Hepatocyte (in vitro differentiated cells): ENCODE measurements around the gene MAP2K3. TPM values are rescaled to one million over a fixed set of nuclear protein-coding genes. Genes with fewer than 3 reads are reported as not detected.

Experiments used
- DNase-seq: peaks from one replicate; pipeline ENCODE4 v3.0.0-alpha.2; 2016; ENCODE audit warnings: low spot score
- H2AFZ ChIP-seq: fragments of 200-600 bp; sonication (generic); 2 replicates; pipeline ENCODE4 v1.6.0; 2016; ENCODE audit warnings: antibody characterized with exemption, mild to moderate bottlenecking
- H3K27ac ChIP-seq: fragments of 200-600 bp; sonication (generic); 2 replicates; pipeline ENCODE4 v1.5.1; 2016; ENCODE audit warnings: mild to moderate bottlenecking
- H3K27me3 ChIP-seq: fragments of 200-600 bp; sonication (generic); 2 replicates; pipeline ENCODE4 v1.6.1; 2016
- H3K36me3 ChIP-seq: fragments of 200-600 bp; sonication (generic); replicated peaks from 2 replicates; pipeline ENCODE4 v1.5.1; 2016; ENCODE audit warnings: low read depth; ENCODE audit not compliant: insufficient read depth
- H3K4me1 ChIP-seq: fragments of 200-600 bp; sonication (generic); 2 replicates; pipeline ENCODE4 v1.5.1; 2016; ENCODE audit warnings: mild to moderate bottlenecking, moderate library complexity; ENCODE audit not compliant: insufficient read depth
- H3K4me2 ChIP-seq: fragments of 200-600 bp; sonication (generic); 2 replicates; pipeline ENCODE4 v1.6.0; 2016
- H3K4me3 ChIP-seq: fragments of 200-600 bp; sonication (generic); 2 replicates; pipeline ENCODE4 v1.5.1; 2016; ENCODE audit warnings: mild to moderate bottlenecking
- H3K79me2 ChIP-seq: fragments of 200-600 bp; sonication (generic); 2 replicates; pipeline ENCODE4 v1.6.0; 2017; ENCODE audit warnings: mild to moderate bottlenecking
- H3K9me2 ChIP-seq: fragments of 200-600 bp; sonication (generic); replicated peaks from 2 replicates; pipeline ENCODE4 v1.6.0; 2017; ENCODE audit warnings: mild to moderate bottlenecking; ENCODE audit not compliant: insufficient read depth
- H3K9me3 ChIP-seq: fragments of 200-600 bp; sonication (generic); 2 replicates; pipeline ENCODE4 v1.5.1; 2016; ENCODE audit warnings: low read depth, mild to moderate bottlenecking
- H4K20me1 ChIP-seq: fragments of 200-600 bp; sonication (generic); 2 replicates; pipeline ENCODE4 v1.6.0; 2016; ENCODE audit warnings: mild to moderate bottlenecking; ENCODE audit not compliant: insufficient read depth, poor library complexity, severe bottlenecking
- CTCF ChIP-seq: fragments of 200-600 bp; sonication (generic); IDR thresholded peaks from 2 replicates; pipeline ENCODE4 v1.5.1; 2016; ENCODE audit warnings: antibody characterized with exemption, mild to moderate bottlenecking; ENCODE audit not compliant: poor library complexity
- EZH2 ChIP-seq: fragments of 200-600 bp; sonication (generic); IDR thresholded peaks from 2 replicates; pipeline ENCODE4 v1.6.1; 2016; ENCODE audit warnings: antibody characterized with exemption, mild to moderate bottlenecking, borderline replicate concordance
- EZH2phosphoT487 ChIP-seq: fragments of 200-600 bp; sonication (generic); IDR thresholded peaks from one replicate; pipeline ENCODE4 v1.6.1; 2018; ENCODE audit warnings: antibody characterized with exemption, mild to moderate bottlenecking, low read depth, moderate library complexity; ENCODE audit not compliant: unreplicated experiment, severe bottlenecking
- WGBS: methylation state at CpG from one replicate; pipeline ENCODE4 v1.1.6; 2016; ENCODE audit warnings: low lambda C conversion rate; ENCODE audit errors: missing lambda C conversion rate; 5-methylcytosine and 5-hydroxymethylcytosine counted together
- polyA plus RNA-seq: library from polyadenylated mRNA; unstranded; fragments of >200 nt; fragmentation: Nextera tagmentation; extraction: Ambion mirVana; gene quantifications from 2 replicates; pipeline ENCODE4 v1.2.1, GENCODE V29; 2016
- total RNA-seq: library from RNA; depleted of rRNA; stranded (reverse); fragments of >200 nt; gene quantifications from 2 replicates; pipeline ENCODE4 v1.2.3, GENCODE V29; 2014

The MAP2K3 gene
- total and polyA plus RNA-seq, 2 experiments from 2014 or later = 21.8 to 62.4 TPM

- DNase-seq = no peak
- no peak overlapping the region for H3K27ac ChIP-seq
- H3K36me3 ChIP-seq = no peaks in the 10 kb centered on the region
- peaks cover 2% of the 10 kb centered on the region for H3K79me2 ChIP-seq
- H3K4me1 ChIP-seq = no peaks in the 10 kb centered on the region
- no peak for TF ChIP-seq EZH2
- no peak for TF ChIP-seq CTCF
- no peak for TF ChIP-seq EZH2phosphoT487
- no peaks in the 10 kb centered on the region for H3K9me2 ChIP-seq
- 78% methylated on average over 19 of the region's 19 CpGs for WGBS
- no peaks in the 10 kb centered on the region for H3K9me3 ChIP-seq
- H3K27me3 ChIP-seq = no peaks in the 10 kb centered on the region
- no peak overlapping the region for H2AFZ ChIP-seq
- H3K4me3 ChIP-seq = no peak overlapping the region
- H3K4me2 ChIP-seq = no peak overlapping the region
- H4K20me1 ChIP-seq = peaks cover 14% of the 10 kb centered on the region
These were observed 17.4 kb downstream of the MAP2K3 start for GRCh38 chr17:21301593-21302550.

- H3K36me3 ChIP-seq = no peaks in the 10 kb centered on the region
- H3K9me2 ChIP-seq = no peaks in the 10 kb centered on the region
- no peaks in the 10 kb centered on the region for H3K9me3 ChIP-seq
- H4K20me1 ChIP-seq = peaks cover 5% of the 10 kb centered on the region
- H3K79me2 ChIP-seq = no peaks in the 10 kb centered on the region
- H2AFZ ChIP-seq = no peak overlapping the region
- H3K27ac ChIP-seq = no peak overlapping the region
- H3K4me1 ChIP-seq = no peaks in the 10 kb centered on the region
- H3K4me2 ChIP-seq = no peak overlapping the region
- 68% methylated on average over 20 of the region's 21 CpGs for WGBS
- DNase-seq = no peak
- H3K4me3 ChIP-seq = no peak overlapping the region
- H3K27me3 ChIP-seq = no peaks in the 10 kb centered on the region
- TF ChIP-seq EZH2 (no peak), CTCF (no peak), EZH2phosphoT487 (no peak)
These were observed 18.4 kb downstream of the MAP2K3 start for GRCh38 chr17:21302711-21303425.

- TF ChIP-seq EZH2phosphoT487 = no peak
- no peak for TF ChIP-seq CTCF
- no peak for TF ChIP-seq EZH2
- 83% methylated on average over 8 of the region's 8 CpGs for WGBS
- Histone ChIP-seq H3K79me2 (no peaks in the 10 kb centered on the region), H3K4me1 (no peaks in the 10 kb centered on the region), H3K4me2 (no peak overlapping the region), H4K20me1 (no peaks in the 10 kb centered on the region), H3K9me3 (no peaks in the 10 kb centered on the region), H3K36me3 (no peaks in the 10 kb centered on the region), H3K27ac (no peak overlapping the region), H3K9me2 (no peaks in the 10 kb centered on the region), H3K27me3 (no peaks in the 10 kb centered on the region), H2AFZ (no peak overlapping the region), H3K4me3 (no peak overlapping the region)
- DNase-seq = no peak
These were observed 19.0 kb downstream of the MAP2K3 start for GRCh38 chr17:21303441-21304065.
